Astrocyte (in vitro differentiated cells and primary cell): ENCODE data around the gene CD68.

ENCODE experiments used
- CTCF ChIP-seq: IDR thresholded peaks from 2 replicates; pipeline ENCODE4 v1.5.1; 2011; ENCODE audit warnings: low read depth, mild to moderate bottlenecking, inconsistent platforms, low read length, moderate library complexity; ENCODE audit not compliant: insufficient read depth
- EZH2 ChIP-seq: IDR thresholded peaks from 2 replicates; pipeline ENCODE4 v1.6.1; 2012; ENCODE audit warnings: mild to moderate bottlenecking, low read length, inconsistent platforms; ENCODE audit not compliant: insufficient read depth

DNA sequence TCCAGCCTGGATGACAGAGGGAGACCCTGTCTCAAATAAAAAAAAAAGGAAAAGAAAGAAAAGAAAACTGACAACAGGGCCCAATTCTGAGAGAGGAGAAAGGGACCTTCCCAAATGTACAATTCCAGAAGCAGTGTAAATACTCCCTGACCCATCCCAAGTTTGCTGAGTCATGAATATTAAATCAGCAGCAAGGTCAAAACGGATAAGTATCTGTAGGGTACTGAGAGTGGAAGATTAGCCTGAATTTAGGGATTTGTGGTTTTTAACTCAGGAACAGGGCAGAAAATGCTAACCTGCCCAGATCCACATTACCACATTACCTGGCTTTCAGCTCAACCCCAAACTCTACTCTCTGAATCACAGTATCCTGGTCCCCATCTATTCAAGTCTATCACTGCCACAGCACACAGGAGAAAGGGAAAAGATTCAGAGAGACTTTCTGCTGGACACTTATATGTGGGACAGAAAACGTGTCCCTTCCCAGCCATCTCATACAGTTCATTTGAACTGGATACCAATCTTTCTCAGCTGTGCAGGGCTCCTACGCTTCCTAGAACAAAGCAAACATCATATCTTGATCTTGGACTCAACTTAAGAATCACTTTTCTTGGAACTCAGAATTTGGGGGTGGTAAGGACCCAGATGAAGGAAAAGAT is 32.3 kb downstream of the CD68 start:
- TF ChIP-seq CTCF, result no peak
- TF ChIP-seq EZH2, result no peak
